Ishikawa (cell line): ENCODE data around the gene RNU6-1.
A peak's percentile ranks its signal among the peaks of the same experiment; 100 is the strongest.

ENCODE experiments used
- CEBPB ChIP-seq: IDR thresholded peaks from 2 replicates; pipeline ENCODE4 v1.6.1; 2012
- CREB1 ChIP-seq: IDR thresholded peaks from 2 replicates; pipeline ENCODE4 v1.6.1; 2012; ENCODE audit warnings: low read depth
- EGR1 ChIP-seq: IDR thresholded peaks from 2 replicates; pipeline ENCODE4 v1.6.1; 2012
- EP300 ChIP-seq: IDR thresholded peaks from 2 replicates; pipeline ENCODE4 v1.6.1; 2012; ENCODE audit warnings: borderline replicate concordance
- FOXM1 ChIP-seq: IDR thresholded peaks from 2 replicates; pipeline ENCODE4 v1.6.1; 2012; ENCODE audit warnings: low read depth, borderline replicate concordance
- NFIC ChIP-seq: IDR thresholded peaks from 2 replicates; pipeline ENCODE4 v1.6.1; 2012
- RAD21 ChIP-seq: IDR thresholded peaks from 2 replicates; pipeline ENCODE4 v1.6.1; 2012; ENCODE audit warnings: low read depth
- REST ChIP-seq: IDR thresholded peaks from 2 replicates; pipeline ENCODE4 v1.6.1; 2012; ENCODE audit warnings: low read depth, mild to moderate bottlenecking
- TAF1 ChIP-seq: IDR thresholded peaks from 2 replicates; pipeline ENCODE4 v1.6.1; 2012; ENCODE audit warnings: low read depth, mild to moderate bottlenecking
- TCF12 ChIP-seq: IDR thresholded peaks from 2 replicates; pipeline ENCODE4 v1.6.1; 2012; ENCODE audit warnings: low read depth
- TEAD4 ChIP-seq: IDR thresholded peaks from 2 replicates; pipeline ENCODE4 v1.6.1; 2012
- USF1 ChIP-seq: IDR thresholded peaks from 2 replicates; pipeline ENCODE4 v1.6.1; 2012
- YY1 ChIP-seq: IDR thresholded peaks from 2 replicates; pipeline ENCODE4 v1.6.1; 2012; ENCODE audit warnings: low read depth
- ZBTB7A ChIP-seq: IDR thresholded peaks from 2 replicates; pipeline ENCODE4 v1.6.1; 2012; ENCODE audit warnings: low read depth
- TF ChIP-seq, protein P1 (sequence below): IDR thresholded peaks from 2 replicates; pipeline ENCODE4 v1.6.1; 2012

Gene RNU6-1

DNA sequence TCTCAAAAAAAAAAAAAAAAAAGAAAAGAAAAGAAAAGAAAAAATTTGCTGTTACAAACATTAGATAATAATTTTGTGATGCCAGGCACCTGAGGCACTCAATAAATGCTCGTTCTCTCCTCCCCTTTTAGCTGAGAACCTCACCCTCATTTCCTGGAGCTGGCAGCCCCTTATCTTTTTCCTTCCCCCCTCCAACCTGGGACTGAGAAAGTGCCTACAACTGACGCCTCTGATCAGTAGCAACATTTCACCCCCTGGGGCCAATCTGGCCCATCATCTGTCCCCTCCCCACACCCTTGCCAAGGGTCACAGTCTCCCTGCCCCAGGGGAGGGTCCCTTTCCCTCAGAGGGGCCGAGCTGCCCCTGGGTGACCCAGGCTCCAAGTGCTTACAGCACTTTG, 12.6 kb upstream of the RNU6-1 start:
- no peak for TF ChIP-seq EP300
- TF ChIP-seq TAF1: no peak
- no peak for TF ChIP-seq REST
- TF ChIP-seq YY1: no peak
- TF ChIP-seq NFIC: no peak
- no peak for TF ChIP-seq FOXM1
- TF ChIP-seq EGR1: no peak
- no peak for TF ChIP-seq TEAD4
- TF ChIP-seq RAD21: no peak
- no peak for TF ChIP-seq CEBPB
- TF ChIP-seq, protein P1, sequence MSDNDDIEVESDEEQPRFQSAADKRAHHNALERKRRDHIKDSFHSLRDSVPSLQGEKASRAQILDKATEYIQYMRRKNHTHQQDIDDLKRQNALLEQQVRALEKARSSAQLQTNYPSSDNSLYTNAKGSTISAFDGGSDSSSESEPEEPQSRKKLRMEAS: no peak
- TF ChIP-seq ZBTB7A: no peak
- no peak for TF ChIP-seq USF1
- no peak for TF ChIP-seq TCF12
- TF ChIP-seq CREB1: no peak

GRCh38 chr15:67850994-67851571, 11.2 kb upstream of the RNU6-1 start:
- peak; percentile 78 for TF ChIP-seq CEBPB
- no peak for TF ChIP-seq EGR1
- TF ChIP-seq TCF12: no peak; the same call in 1 of the 2 replicates
- no peak for TF ChIP-seq RAD21
- no peak for TF ChIP-seq YY1
- no peak for TF ChIP-seq TAF1
- TF ChIP-seq NFIC: peak; percentile 28; the same call in 1 of the 2 replicates
- no peak for TF ChIP-seq ZBTB7A
- TF ChIP-seq CREB1: no peak

- TF ChIP-seq FOXM1: no peak
- TF ChIP-seq RAD21: no peak
- TF ChIP-seq USF1: no peak
- no peak for TF ChIP-seq ZBTB7A
- TF ChIP-seq TAF1: no peak
Observed at GRCh38 chr15:67850336-67850735, 10.5 kb upstream of the RNU6-1 start.

GRCh38 chr15:67849538-67849937, 9.7 kb upstream of the RNU6-1 start:
- TF ChIP-seq EGR1 (no peak), YY1 (no peak), CREB1 (no peak), EP300 (no peak), TAF1 (no peak), TCF12 (no peak), REST (no peak), USF1 (no peak), ZBTB7A (no peak), FOXM1 (no peak)
- TF ChIP-seq, protein P1: no peak

DNA sequence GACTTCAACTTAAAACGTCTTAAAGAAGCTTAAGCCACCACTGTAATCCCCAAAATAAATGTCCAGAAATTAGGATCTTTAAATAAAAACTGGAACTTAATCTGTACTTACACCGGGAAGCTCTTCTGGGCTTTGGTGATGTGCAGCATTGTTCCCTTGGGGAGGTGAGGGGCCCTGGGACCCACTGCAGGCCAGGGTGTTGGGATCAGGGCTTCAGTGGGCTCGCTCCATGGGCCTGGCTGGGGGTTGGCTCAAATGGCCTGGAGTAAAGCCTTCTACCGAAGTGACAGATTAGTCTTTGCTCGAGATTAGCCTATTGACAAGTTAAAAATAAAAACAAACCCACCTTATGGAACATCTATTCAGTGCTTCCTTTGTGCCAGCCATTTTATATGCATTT, 6.1 kb upstream of the RNU6-1 start:
- no peak for TF ChIP-seq EGR1
- no peak for TF ChIP-seq TCF12
- TF ChIP-seq TEAD4: no peak
- TF ChIP-seq USF1: no peak
- no peak for TF ChIP-seq EP300
- TF ChIP-seq, protein P1: no peak
- no peak for TF ChIP-seq YY1
- no peak for TF ChIP-seq REST
- TF ChIP-seq NFIC: no peak
- TF ChIP-seq TAF1: no peak
- TF ChIP-seq ZBTB7A: no peak
- TF ChIP-seq FOXM1: no peak
- TF ChIP-seq CREB1: no peak
- TF ChIP-seq CEBPB: no peak
